Heart left ventricle (tissue), 16 donors: ENCODE results near the gene RALBP1. TPM values are rescaled to one million over a fixed set of nuclear protein-coding genes. Genes with fewer than 3 reads are reported as not detected.

Experiments used
- ATAC-seq, 4 donors: fragments of 200-7000 bp; cut with Tn5 transposase; one replicate each; pipeline ENCODE4 v1.9.1; 2020 to 2022; ENCODE audit warnings: moderate library complexity in 4 of 4, mild to moderate bottlenecking in 3 of 4, moderate number of reproducible peaks in 1 of 4
- DNase-seq, 5 donors: peaks; one replicate each; pipeline ENCODE4 v3.0.0-alpha.2; 2020
- H3K27ac ChIP-seq, 12 donors: fragments of 200-600 bp; sonication (generic) in 4 of 12; one replicate each; pipeline versions ENCODE4 v1.5.0 to v1.8.0; 2016 to 2022; ENCODE audit warnings: mild to moderate bottlenecking in 2 of 12
- H3K27me3 ChIP-seq, 9 donors: fragments of 200-600 bp; sonication (generic) in 2 of 9; one replicate each; pipeline versions ENCODE4 v1.5.1 to v1.8.0; 2016 to 2022; ENCODE audit warnings: mild to moderate bottlenecking in 3 of 9
- H3K36me3 ChIP-seq, 9 donors: fragments of 200-600 bp; sonication (generic) in 2 of 9; one replicate each; pipeline versions ENCODE4 v1.5.0 to v1.8.0; 2018 to 2022; ENCODE audit warnings: mild to moderate bottlenecking in 2 of 9
- H3K4me1 ChIP-seq, 12 donors: fragments of 200-600 bp; sonication (generic) in 4 of 12; one replicate each; pipeline versions ENCODE4 v1.5.0 to v1.8.0; 2016 to 2022; ENCODE audit warnings: mild to moderate bottlenecking in 3 of 12
- H3K4me3 ChIP-seq, 12 donors: fragments of 200-600 bp; sonication (generic) in 4 of 12; one replicate each; pipeline versions ENCODE4 v1.5.0 to v1.8.0; 2017 to 2022; ENCODE audit warnings: mild to moderate bottlenecking in 9 of 12, moderate library complexity in 4 of 12
- H3K9me3 ChIP-seq, 12 donors: fragments of 200-600 bp; sonication (generic) in 4 of 12; one replicate each; pipeline versions ENCODE4 v1.5.0 to v1.8.0; 2016 to 2022; ENCODE audit warnings: mild to moderate bottlenecking in 1 of 12
- CTCF ChIP-seq, 12 donors: fragments of 200-600 bp; sonication (generic) in 4 of 12; IDR thresholded peaks; one replicate each; pipeline versions ENCODE4 v1.5.0 to v1.8.0; 2018 to 2022; ENCODE audit warnings: antibody characterized with exemption in 12 of 12, mild to moderate bottlenecking in 5 of 12
- POLR2A ChIP-seq, 2 donors: fragments of 450-650 bp; IDR thresholded peaks; one replicate each; pipeline ENCODE4 v1.6.1; 2017; ENCODE audit warnings: antibody characterized with exemption in 2 of 2, mild to moderate bottlenecking in 2 of 2, moderate library complexity in 2 of 2
- WGBS, 4 donors: extraction: QIAGEN DNeasy Blood & Tissue Kit in 2 of 4; methylation state at CpG; one replicate each; pipeline versions ENCODE4 v1.1.5 to v1.1.7; 2013 to 2018; 5-methylcytosine and 5-hydroxymethylcytosine counted together
- intact Hi-C, 10 donors: fragments of 100-400 bp; cut with DNase I; formaldehyde crosslinking; loops; one replicate each; pipeline versions ENCODE4 v1.11.1 to v1.14.2; 2022
- polyA plus RNA-seq, 2 donors: library from polyadenylated mRNA; stranded (reverse); fragments of 200-250 nt; gene quantifications; one replicate each; pipeline ENCODE4 v1.2.3, GENCODE V29; 2013
- total RNA-seq, 9 donors: library from RNA; depleted of rRNA in 2 of 9; stranded (reverse); fragments of >200 nt in 2 of 9; fragmentation: NEBNext Ultra II Directional in 3 of 9; extraction: Animal tissue kit (Norgen Biotek cat#: 25700) in 3 of 9; gene quantifications; one replicate each; pipeline versions ENCODE4 v1.1.0 to v1.2.4, GENCODE V29; 2016 to 2023
- donor health status: ischemic (EF 13 %, LVEDD 7.1; RV severe dilation, severe dysfunction).
- donor health status: healthy with polysubstance abuse.
- donor health status: DM: no; HTN: yes; CAD: no.
- donor health status: DM: no; HTN: no; CAD: no.
- donor health status: ischemic (EF 25% LVEDD 6.9; RV normal size, moderate dysfunction).
- donor health status: ischemic (EF 25% LVEDD 5.7; RV mildly dilated, moderate dysfunction).
- donor health status: healthy.
- donor health status: DM: yes; HTN: yes; CAD: no.
- donor health status: ischemic (EF 35%, LVEDD 5.7; RV mildly dilated, moderate dysfunction).
- donor health status: nonischemic (EF 11% LVEDD 7.7; RV severe dilation, severe dysfunction).
- donor health status: DM: yes; HTN: yes; CAD: no.
- donor health status: PGD.
- donor health status: ischemic (EF 29% LVEDD 5.4; RV normal size, mild dysfunction).
- donor health status: nonischemic (EF 23%, LVEDD 6.1; RV moderate dilation, normal function).

The RALBP1 gene
- total and polyA plus RNA-seq, 11 donors: 20.9 to 91.1 (median 47.8) TPM

- ATAC-seq (no peak), DNase-seq (no peak)
- H3K4me1 ChIP-seq: peaks cover 0 to 2% (median 0%) of the 10 kb centered on the region in 12 donors
- 97 to 98% (median 97%) methylated on average over 7 of the region's 7 CpGs for WGBS, 4 donors
- no peaks in the 10 kb centered on the region for H3K27me3 ChIP-seq
- H3K36me3 ChIP-seq: peaks cover 0 to 99% (median 77%) of the 10 kb centered on the region in 9 donors
- H3K27ac ChIP-seq: no peak overlapping the region
- no peak overlapping the region for H3K4me3 ChIP-seq
- intact Hi-C loops: loop anchor here in 1 of 10 donors (10.0 kb wide), 1 partner anchor 943 kb away; the partner anchor contains the start of gene NAPG
- H3K9me3 ChIP-seq: peaks cover 0 to 7% (median 0%) of the 10 kb centered on the region in 12 donors
- no peak for TF ChIP-seq POLR2A (IDR thresholded peaks at IDR 0.05)
- TF ChIP-seq CTCF (IDR thresholded peaks at IDR 0.05): no peak
These were observed 106.4 kb downstream of the RALBP1 start for GRCh38 chr18:9581667-9582066.

GRCh38 chr18:9586814-9587213, 111.5 kb downstream of the RALBP1 start:
- intact Hi-C loops: loop anchor here in 2 of 10 donors (5.0 to 10.0 kb wide), 2 partner anchors 85 to 938 kb away; partner anchors contain the start of gene NAPG (in 1 of the 2)
- peaks cover 0 to 7% (median 0%) of the 10 kb centered on the region in 12 donors for H3K9me3 ChIP-seq
- no peak for DNase-seq
- ATAC-seq: no peak
- WGBS, 4 donors: 92 to 95% (median 94%) methylated on average over 3 of the region's 3 CpGs
- H3K36me3 ChIP-seq: peaks cover 0 to 99% (median 78%) of the 10 kb centered on the region in 9 donors
- H3K4me3 ChIP-seq: no peak overlapping the region
- H3K27ac ChIP-seq: no peak overlapping the region
- peaks cover 0 to 4% (median 0%) of the 10 kb centered on the region in 12 donors for H3K4me1 ChIP-seq
- TF ChIP-seq CTCF (IDR thresholded peaks at IDR 0.05): no peak
- TF ChIP-seq POLR2A (IDR thresholded peaks at IDR 0.05): no peak
- H3K27me3 ChIP-seq: no peaks in the 10 kb centered on the region

Other genes with a start within 250 kb of the RALBP1 start
- gene TWSG1, start 140.7 kb upstream of the RALBP1 start, total RNA-seq: 10 to 100 TPM in 6 of 9 donors, 1 to 10 TPM in 3; 9.0 to 18.0 (median 13.6) TPM
- 1 to 10 TPM; 6.9 to 8.4 TPM for gene TWSG1, start 140.7 kb upstream of the RALBP1 start, polyA plus RNA-seq
- 10 to 100 TPM; 39.1 to 81.3 (median 63.8) TPM for gene PPP4R1, start 139.0 kb downstream of the RALBP1 start, total RNA-seq
- 10 to 100 TPM; 13.9 to 43.4 TPM for gene PPP4R1, start 139.0 kb downstream of the RALBP1 start, polyA plus RNA-seq
- 10 to 100 TPM in 8 of 9 donors, 1 to 10 TPM in 1; 8.6 to 67.7 (median 15.4) TPM for gene RAB31, start 232.8 kb downstream of the RALBP1 start, total RNA-seq
- 1 to 10 TPM; 3.2 to 9.4 TPM for gene RAB31, start 232.8 kb downstream of the RALBP1 start, polyA plus RNA-seq